IPS-NIHi7 (cell line): ENCODE data around the gene ADCY6.
A peak's percentile ranks its signal among the peaks of the same experiment; 100 is the strongest.

Experiments
- DNase-seq: peaks from one replicate; pipeline ENCODE4 v3.0.0; 2012; ENCODE audit warnings: mixed read lengths; ENCODE audit errors: extremely low spot score

The ADCY6 gene

DNA sequence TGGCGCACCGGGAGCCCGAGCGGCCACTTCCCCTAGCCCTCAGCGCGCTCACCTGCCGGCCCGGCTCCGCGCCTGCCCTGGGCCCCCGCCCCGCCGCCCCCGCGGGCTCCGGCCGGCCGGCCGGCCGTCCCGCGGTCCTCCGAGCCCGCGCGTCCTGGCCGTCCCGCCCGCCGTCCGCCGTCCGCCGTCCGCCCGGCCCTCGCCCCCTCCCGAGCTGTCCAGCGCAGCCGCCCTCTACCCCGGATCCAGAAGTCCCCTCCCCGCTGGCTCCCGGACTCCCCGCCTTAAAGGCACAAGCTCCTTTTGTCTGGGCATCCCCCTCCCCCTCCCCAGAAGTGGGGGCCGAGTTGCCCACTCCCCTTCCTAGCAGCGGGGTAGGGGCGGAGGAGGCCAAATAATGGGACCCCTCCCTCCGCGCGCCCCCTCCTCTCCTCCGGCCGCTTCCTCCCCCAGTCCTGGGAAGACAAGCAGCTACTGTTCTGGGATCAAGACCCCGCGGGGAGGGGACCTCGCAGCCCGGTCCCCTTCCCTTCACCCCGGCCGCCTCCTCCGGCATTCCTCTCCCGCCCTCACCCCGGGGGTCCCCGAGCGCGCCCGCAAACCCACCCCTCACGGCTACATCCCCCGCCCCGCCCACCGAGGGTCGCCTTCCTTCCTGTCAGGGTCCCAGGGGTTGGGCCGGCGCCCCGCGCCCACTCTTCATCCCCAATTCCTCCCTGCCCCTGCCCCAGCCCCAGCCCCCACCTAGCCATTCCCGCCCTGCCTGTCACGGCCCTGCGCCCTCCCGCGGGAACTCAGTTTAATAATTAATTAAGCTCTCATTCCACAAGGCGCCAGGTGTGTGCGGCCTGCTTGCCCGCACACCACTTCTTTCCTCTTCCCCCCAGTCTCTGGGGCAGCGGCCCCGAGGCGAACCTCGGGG lies at the start of gene ADCY6:
ADCY6 (minus strand) TSS at position 236 of the 922 bp plus-strand sequence. CDS start 5,655 bp downstream, outside the sequence.
- peak; percentile 86 for DNase-seq

DNA sequence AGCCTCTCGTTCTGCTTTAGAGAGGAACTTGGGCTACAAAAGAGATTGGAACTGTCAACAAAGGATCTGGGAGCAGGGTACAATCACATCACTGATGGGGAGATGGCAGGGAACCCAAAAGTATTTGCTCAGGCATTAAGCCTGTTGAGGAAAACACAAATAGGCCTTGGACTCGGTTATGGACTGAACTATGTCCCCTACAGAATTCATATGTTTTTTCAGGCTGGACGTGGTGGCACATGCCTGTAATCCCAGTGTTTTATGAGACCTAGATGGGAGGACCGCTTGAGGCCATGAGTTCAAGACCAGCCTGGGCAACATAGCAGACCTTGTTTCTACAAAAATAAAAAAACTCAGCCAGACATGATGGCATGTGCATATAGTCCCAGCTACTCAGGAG lies 49.2 kb upstream of the ADCY6 start:
- no peak for DNase-seq

DNA sequence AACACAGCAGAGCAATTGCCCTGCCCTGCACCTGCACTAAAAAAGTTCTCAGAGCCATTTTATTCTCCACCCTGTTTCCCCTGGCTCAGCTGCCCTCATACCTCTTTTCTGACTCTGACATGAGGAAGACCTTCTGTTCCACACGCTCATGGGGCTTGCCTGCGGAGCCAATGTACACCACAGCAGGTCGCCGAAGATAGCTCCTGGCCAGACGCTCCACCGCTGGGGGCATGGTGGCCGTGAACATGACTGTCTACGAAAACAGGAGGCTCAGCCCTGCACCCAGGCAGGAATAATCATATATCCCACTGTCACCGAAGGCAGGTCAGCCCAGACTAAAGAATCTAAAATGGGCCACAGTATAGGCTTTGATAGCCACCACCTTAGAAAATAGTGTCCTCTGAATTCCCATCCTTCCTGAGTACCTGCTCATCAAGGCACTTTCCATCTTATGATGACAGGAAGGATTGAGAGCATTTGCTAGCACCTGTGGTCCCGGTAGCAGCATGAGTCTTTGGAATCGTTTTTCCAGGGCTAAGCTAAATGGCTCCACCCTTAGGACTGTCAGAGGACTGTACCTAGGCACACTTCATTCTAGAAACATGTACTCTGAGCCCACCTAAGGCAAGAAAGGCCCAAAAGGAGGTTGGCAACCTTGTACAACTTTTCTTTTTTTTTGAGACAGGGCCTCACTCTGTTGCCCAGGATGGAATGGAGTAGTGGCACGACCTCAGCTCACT lies 43.6 kb upstream of the ADCY6 start:
- no peak for DNase-seq

DNA sequence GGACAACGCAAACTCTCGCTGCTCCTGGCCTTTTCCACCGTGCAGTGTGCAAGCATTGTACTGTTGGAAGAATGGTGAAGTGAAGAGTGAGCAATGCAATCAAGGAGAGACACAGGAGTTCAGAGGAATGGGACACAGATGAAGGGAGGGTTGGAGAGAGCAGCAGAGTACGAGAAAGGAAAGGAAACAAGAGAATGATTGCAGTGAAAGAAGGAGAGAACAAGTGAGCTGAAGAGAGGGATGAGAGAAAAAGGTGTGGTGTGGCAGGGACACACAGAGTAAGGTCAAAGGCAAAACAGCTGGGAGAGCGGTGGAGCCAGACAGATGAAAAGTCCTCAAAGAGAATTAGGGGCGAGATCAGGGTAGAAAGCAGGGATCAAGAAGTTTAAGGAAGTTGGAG lies 42.4 kb upstream of the ADCY6 start:
- no peak for DNase-seq

DNA sequence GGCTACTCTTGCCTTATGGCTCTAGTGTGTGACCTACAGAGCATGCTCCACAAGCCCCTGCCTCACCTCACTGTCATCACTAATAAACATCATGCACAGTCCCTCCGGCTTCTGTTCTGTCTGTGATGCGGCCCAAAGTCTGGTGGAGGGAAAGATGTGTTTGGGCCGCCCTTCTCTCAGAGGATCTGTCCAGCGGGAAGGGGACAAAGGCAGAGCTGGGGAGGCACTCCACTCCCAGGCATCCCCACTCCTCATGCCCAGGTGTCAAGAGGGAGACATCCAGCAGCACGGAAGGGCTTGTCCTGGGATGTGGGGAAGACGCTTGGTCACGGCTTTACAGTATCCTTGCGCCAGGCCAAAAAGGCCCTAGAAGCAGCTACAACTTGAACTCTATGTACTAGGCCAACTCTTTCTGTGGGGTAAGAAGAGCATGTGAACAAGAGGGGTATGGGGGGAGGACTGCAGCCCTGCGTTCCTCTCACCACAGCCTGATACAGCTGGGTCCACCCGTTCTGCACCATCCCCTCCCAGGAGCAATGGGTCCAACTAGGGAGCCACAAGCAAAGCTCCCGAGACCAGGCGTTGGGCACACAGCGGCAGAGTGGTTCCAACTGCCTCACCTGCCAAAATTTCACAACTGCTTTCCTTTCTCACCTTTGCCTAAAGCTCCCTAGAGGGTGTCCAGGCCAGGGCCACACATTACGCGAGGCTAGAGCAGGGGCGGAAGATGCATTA lies 40.1 kb upstream of the ADCY6 start:
- DNase-seq = no peak

DNA sequence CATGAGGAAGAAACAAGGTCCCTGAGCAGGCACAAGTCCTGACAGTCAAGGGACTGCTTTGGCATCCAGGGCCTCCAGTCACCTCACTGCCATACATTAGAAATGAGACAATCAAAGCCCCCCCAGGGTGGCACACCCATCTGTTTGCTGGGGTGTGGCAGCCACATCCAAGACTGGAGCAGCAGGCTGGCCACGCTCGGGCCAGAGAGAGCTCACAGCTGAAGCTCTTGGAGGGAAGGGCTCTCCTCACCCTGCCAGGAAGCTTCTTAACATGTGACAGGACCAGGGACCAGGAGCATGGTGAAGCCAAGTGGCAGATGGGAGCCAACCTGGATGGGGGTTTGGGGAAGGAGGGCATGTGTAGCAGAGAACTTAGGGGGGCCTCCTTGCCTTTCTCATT lies 39.4 kb upstream of the ADCY6 start:
- no peak for DNase-seq

DNA sequence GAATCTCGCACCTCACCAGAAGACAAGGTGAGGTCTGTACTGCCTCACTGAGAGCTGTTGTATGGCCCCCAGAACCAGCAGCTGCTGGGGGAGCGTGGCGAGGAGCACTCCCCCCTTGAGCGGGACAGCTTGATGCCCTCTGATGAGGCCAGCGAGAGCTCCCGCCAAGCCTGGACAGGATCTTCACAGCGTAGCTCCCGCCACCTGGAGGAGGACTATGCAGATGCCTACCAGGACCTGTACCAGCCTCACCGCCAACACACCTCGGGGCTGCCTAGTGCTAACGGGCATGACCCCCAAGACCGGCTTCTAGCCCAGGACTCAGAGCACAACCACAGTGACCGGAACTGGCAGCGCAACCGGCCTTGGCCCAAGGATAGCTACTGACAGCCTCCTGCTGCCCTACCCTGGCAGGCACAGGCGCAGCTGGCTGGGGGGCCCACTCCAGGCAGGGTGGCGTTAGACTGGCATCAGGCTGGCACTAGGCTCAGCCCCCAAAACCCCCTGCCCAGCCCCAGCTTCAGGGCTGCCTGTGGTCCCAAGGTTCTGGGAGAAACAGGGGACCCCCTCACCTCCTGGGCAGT lies 38.7 kb upstream of the ADCY6 start:
- DNase-seq = no peak

DNA sequence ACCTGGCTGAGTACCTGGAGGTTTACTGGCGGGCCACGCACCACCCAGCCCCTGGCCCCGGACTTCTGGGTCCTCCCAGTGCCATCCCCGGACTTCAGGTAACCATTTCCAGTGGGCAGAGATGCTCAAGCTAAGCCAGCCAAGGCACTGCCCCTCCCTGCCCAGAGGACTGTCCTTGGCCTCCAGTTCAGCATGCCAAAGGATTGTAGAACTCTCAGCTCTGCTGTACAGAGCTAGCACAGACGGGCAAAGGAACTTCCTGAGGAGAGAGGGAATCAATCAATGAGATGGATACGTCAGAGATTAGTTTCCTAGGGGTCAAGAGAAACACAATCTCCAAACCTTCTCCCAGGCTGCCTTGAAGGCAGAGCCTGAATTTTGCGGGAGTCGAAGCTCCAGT lies 38.1 kb upstream of the ADCY6 start:
- no peak for DNase-seq

DNA sequence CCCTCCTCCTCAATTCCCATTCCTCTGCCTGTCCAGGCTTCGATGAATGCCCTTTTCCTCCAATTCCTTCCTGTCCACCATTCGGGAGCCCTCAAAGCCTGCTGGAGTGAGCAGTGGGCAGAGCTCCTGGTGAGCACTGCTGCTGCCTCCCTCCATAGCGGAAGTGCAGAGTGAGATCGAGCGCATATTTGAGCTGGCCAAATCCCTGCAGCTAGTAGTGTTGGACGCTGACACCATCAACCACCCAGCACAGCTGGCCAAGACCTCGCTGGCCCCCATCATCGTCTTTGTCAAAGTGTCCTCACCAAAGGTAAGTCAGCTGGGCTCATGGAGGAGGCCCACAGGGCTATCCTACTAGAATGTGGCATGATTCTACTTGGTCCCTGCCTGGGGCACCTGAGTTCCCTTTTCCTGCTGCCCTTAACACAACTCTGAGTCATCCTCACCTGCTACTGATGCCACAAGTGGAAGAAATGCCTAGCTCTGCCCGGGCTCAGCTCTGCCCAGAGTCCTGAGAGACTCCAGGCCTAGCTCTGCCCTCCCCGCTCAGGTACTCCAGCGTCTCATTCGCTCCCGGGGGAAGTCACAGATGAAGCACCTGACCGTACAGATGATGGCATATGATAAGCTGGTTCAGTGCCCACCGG lies 37.4 kb upstream of the ADCY6 start:
- DNase-seq = no peak

DNA sequence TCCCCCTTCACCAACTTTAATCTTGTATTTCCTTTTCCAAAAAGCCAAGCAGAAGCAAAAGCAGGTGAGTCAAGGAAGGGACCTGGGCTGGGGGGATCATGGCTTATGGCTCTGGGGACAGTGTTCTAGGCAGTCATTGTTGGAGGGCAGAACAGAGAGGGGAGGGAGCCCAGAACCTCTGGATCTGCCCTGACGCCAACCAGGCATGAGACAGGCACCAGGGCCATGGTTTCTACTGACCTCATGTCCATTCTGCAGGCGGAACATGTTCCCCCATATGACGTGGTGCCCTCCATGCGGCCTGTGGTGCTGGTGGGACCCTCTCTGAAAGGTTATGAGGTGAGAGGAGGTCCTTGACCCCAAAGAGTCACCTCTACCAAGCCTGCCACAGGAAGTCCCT lies 36.0 kb upstream of the ADCY6 start:
- DNase-seq = no peak

DNA sequence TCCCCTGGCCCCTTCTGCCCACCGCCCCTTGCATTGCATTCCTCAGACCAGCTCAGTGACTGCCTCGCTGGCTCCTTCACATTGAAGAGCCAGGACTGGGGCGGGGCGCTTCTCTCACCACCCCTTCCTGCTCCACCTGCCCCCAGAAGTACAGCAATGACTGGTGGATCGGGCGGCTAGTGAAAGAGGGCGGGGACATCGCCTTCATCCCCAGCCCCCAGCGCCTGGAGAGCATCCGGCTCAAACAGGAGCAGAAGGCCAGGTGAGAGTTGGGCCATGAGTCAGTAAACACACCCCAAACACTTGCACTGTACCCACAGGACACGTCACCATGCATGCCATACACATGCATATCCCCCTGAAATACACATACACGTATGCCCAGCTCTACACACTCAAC lies 35.2 kb upstream of the ADCY6 start:
- DNase-seq = peak; percentile 73

DNA sequence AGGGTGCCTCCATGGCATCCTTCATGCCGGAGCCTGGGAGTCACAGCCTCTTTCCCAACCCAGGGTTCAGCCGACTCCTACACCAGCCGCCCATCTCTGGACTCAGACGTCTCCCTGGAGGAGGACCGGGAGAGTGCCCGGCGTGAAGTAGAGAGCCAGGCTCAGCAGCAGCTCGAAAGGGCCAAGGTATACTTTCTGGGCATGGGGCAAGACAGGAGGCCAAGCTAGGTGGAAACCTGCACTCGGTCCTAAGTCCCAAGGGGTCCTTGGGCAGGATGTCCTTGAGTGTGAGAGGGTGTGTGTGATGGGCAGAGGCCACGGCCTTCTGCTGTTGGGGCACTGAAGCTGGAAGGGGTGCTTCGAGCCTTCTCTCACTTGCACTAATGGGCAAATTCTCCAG lies 34.4 kb upstream of the ADCY6 start:
- no peak for DNase-seq

DNA sequence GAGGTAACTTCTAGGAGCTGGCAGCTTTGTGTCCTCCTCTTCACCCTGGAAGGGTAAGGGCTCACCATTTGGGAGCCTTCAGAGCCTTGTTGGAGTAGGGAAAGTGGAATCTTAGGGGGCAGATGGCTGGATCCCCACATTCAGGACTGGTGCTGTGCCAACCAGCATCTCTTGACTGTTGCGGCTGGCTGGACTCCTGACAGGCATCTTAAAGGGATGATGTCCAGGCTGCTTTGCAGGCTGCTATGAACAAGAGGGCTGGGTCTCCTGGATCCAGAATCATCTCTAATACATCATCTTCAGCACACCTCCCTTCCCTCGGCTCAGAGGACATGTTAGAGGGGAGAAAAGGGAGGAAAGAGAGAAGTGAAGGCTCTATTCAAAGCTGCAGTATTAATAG lies 33.8 kb upstream of the ADCY6 start:
- no peak for DNase-seq

DNA sequence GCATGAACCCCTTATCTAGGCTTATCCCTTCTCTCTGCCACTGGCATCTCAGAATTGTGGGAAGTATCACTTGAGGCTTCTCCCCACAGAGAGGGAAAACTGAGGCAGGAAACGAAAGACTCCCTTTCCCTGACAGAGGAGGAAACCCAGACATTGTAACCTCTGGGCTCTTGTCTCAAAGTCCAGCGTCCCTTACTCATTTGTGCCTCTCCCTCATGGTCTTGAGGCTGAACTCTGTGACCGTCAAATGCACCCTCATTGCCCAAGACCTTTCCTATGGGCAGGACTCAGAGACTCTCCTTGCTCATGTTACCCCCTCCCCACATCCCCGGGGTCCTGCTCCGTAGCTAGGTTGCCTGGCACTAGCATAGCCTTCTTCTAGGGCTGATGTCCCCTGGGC lies 33.2 kb upstream of the ADCY6 start:
- DNase-seq = no peak

DNA sequence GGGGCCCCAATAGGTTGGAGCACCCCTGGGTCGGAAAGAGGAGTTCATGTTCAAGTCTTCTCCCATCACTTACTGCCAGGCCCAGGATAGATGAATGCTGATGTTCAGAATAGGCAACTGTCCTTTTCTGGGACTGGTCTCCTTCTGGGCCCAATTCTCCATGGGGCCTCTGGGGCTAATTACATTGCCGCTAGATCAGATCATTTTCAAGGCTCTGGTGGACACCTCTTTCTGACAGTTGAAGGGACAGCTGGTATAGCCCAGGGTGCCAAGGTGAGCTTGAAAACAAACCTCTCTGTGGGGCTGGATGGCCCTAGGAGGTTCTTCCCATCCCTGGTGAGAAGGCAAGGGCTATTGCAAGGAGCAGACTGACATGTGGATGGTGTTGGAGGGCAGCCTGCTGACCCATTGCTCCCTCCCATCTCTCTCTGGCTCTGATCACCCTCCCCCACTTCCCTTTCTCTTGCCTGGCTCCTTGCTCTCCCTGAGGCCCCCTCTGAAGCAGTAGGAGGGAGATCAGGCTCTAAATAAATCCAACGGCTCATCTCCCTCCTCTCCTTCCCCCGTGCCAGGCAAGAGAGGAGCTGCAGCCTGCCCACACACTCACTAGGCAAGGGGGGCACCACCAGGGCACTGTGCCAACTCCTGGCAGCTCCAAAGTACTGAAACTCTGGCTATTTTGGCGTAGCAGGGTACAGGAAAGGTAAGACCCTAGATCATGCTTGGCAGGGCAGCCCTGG lies 31.3 kb upstream of the ADCY6 start:
- no peak for DNase-seq

DNA sequence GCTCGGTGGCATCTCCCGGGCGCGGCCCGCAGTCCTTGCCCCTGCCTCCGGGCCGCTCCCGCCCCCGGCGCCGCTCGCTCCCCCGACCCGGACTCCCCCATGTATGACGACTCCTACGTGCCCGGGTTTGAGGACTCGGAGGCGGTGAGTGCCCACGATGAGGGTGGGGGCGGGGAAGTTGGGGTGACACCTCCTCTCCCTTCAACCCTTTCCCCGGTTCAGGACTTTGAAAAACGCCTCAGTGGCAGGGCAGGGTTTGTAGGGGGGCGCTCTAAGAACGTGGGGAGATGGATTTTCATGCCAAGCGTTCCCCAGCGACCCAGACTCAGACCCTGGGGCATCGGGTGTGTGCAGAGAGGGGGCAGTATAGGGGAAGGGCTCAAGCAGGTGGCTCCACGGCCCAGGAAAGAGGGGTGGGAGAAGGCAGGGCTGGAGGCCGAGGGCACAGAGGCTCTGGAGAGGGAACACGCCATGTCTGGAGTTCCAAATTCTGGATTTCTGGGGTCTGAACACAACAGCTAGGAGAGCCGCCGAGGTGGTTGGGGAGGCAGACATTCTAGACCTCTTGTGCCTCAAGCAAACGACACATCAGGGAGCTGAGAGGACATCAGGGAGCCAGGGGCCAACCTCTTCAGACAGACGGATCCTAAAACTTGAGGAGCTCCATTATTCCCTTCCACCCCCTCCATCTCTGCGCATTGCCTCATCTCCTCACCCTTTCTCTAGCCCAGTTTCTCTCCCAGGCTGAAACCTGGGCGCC lies 30.1 kb upstream of the ADCY6 start:
- DNase-seq = no peak

DNA sequence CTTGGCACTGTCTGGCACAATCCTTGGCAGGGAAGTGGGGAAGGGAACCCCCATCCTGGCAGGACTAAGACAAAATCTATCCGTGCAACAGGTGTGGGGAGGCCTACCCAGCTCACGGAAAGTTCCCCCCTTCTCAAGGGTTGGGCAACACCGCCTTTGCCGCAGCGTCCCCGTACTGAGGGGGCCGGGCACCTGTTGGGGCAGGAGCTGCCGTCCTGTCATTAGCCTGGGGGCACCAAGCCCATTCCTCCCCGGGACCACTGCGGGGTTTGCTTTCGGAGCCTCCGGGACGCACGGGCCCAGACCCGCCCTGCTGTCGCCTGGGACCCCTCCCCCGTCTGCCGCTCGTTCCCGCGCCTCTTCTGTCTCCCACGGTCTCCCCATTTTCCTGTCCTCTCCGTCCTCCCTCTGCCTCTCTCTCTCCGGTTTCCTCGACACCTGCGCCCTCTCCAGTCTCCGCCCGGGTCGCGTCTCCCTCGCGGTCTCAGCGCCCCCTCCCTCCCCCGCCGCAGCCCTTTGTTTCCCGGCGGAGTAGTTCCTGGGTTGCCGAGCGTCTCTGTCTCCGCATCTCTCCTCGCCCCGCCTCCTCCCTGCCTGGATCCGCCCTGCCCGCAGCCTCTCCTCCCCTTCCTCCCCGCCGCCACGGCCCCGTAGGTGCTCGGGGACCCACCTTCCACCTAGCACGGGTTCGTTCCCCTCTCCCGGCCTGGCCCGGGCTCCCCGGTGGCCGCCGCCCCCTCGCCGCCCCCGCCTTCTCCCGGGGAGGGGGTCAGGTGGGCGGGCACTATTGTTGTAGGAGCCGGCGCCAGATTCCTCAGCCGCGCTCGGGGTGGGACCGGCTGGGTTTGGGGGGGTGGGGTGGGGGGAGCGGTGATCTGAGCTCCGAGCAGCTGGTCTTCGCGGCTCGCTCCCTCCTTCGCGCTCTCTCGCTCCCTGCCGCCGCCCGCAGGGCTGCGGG lies 29.3 kb upstream of the ADCY6 start, which contains the start of gene CACNB3:
CACNB3 (plus strand) TSS at position 624 of the 958 bp plus-strand sequence. CDS start 434 bp downstream, outside the sequence.
- DNase-seq = peak; percentile 81

DNA sequence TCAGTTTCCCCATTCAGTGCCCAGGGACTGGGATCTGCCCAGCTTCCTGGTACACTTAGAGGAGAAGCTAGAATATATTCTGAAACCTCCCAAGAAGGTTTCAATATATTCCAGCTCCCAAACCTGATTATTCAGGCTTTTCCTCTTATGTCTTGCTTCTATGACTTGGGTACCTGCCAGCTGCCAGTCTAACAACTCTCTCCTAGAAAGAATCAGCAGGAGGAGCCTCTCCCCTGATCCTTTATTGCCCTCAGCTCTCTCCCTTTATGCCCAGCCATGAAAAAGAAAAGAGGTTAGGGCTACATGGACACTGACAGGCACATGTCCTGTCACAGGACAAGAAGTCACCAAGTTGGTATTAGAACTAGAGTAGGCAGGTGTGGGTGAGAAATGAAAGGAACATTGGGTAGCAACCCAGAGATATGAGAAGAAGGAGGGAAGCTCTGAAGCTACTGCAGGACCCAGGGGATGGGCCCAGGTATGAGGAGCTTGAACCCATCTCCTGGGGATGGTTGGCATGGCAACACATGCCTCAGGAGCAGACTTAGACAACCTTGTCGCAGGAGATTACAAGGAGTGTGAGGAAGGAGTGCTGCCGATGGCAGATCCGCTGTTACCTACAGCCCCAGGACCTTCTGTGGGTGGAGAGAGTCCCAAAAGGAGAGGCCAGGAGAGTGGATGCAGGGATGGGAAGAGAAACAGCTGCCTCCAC lies 27.4 kb upstream of the ADCY6 start:
- no peak for DNase-seq
